22Rv1 (cell line): ENCODE results near the gene ACOX1.
"Not testable (repeated sequence)": the region's sequence is repeated elsewhere in the genome, so short reads cannot be mapped to it uniquely, and the experiment has no call there.

ENCODE experiments used
- ZFX ChIP-seq: fragments of 450-650 bp; IDR thresholded peaks from 2 replicates; pipeline ENCODE4 v1.6.1; 2017; ENCODE audit warnings: antibody characterized with exemption, borderline replicate concordance
- TF ChIP-seq, protein P1 (sequence below): fragments of 450-650 bp; IDR thresholded peaks from 2 replicates; pipeline ENCODE4 v1.5.1; 2017; ENCODE audit warnings: mild to moderate bottlenecking

- TF ChIP-seq, protein P1, sequence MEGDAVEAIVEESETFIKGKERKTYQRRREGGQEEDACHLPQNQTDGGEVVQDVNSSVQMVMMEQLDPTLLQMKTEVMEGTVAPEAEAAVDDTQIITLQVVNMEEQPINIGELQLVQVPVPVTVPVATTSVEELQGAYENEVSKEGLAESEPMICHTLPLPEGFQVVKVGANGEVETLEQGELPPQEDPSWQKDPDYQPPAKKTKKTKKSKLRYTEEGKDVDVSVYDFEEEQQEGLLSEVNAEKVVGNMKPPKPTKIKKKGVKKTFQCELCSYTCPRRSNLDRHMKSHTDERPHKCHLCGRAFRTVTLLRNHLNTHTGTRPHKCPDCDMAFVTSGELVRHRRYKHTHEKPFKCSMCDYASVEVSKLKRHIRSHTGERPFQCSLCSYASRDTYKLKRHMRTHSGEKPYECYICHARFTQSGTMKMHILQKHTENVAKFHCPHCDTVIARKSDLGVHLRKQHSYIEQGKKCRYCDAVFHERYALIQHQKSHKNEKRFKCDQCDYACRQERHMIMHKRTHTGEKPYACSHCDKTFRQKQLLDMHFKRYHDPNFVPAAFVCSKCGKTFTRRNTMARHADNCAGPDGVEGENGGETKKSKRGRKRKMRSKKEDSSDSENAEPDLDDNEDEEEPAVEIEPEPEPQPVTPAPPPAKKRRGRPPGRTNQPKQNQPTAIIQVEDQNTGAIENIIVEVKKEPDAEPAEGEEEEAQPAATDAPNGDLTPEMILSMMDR: not testable (repeated sequence)
- not testable (repeated sequence) for TF ChIP-seq ZFX
Observed at GRCh38 chr17:75969044-75969443, 9.9 kb downstream of the ACOX1 start.
